Mucosa of rectum (tissue), 2 donors: ENCODE results near the gene CAMTA1.
"Not testable (repeated sequence)": the region's sequence is repeated elsewhere in the genome, so short reads cannot be mapped to it uniquely, and the experiment has no call there.

Experiments
- H3K27ac ChIP-seq, 2 donors: one replicate each; pipeline ENCODE4 v1.7.0; 2013; ENCODE audit warnings: inconsistent platforms in 2 of 2, low read depth in 2 of 2, low read length in 2 of 2
- H3K27me3 ChIP-seq, 2 donors: one replicate each; pipeline ENCODE4 v1.7.0; 2013; ENCODE audit warnings: low read length in 2 of 2; ENCODE audit not compliant: control insufficient read depth in 2 of 2, insufficient read depth in 2 of 2
- H3K36me3 ChIP-seq, 2 donors: one replicate each; pipeline ENCODE4 v1.7.0; 2013; ENCODE audit warnings: low read length in 2 of 2; ENCODE audit not compliant: control insufficient read depth in 2 of 2, insufficient read depth in 2 of 2
- H3K4me1 ChIP-seq, 2 donors: one replicate each; pipeline ENCODE4 v1.7.0; 2013; ENCODE audit warnings: low read length in 2 of 2, mild to moderate bottlenecking in 1 of 2; ENCODE audit not compliant: control insufficient read depth in 2 of 2, insufficient read depth in 2 of 2
- H3K4me3 ChIP-seq, 2 donors: one replicate each; pipeline ENCODE4 v1.7.0; 2013; ENCODE audit warnings: low read length in 2 of 2
- H3K9ac ChIP-seq, 2 donors: one replicate each; pipeline ENCODE4 v1.7.0; 2013; ENCODE audit warnings: low read length in 2 of 2, low read depth in 1 of 2, mild to moderate bottlenecking in 1 of 2
- H3K9me3 ChIP-seq, 2 donors: one replicate each; pipeline ENCODE4 v1.7.0; 2013; ENCODE audit warnings: low read length in 2 of 2; ENCODE audit not compliant: control insufficient read depth in 2 of 2
- donor health status: healthy.
- donor health status: Normal muscosa, but diverticular disease.

The CAMTA1 gene

DNA sequence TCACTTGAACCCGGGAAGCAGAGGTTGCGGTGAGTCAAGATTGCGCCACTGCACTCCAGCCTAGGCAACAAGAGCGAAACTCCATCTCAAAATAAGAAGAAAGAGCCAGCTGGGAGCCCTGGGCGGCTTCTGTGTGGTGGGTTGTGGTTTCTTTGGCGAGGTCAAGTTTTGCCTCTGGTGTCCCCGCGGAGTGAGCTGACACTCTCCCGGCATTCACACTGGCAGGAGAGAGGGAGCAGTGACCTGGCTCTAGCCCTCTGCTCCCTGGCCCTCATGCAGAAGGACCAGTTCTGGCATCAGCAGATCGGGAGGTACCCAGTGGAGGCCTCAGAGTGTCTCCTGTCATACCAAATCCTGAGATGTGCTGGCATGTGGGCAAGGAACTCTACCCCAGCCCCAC, 904.8 kb downstream of the CAMTA1 start:
- Histone ChIP-seq H3K27me3 (no peaks in the 10 kb centered on the region), H3K4me3 (no peak overlapping the region), H3K9me3 (peaks cover 0 to 5% of the 10 kb centered on the region in 2 donors), H3K9ac (no peak overlapping the region), H3K27ac (no peak overlapping the region), H3K4me1 (no peaks in the 10 kb centered on the region), H3K36me3 (no peaks in the 10 kb centered on the region)

DNA sequence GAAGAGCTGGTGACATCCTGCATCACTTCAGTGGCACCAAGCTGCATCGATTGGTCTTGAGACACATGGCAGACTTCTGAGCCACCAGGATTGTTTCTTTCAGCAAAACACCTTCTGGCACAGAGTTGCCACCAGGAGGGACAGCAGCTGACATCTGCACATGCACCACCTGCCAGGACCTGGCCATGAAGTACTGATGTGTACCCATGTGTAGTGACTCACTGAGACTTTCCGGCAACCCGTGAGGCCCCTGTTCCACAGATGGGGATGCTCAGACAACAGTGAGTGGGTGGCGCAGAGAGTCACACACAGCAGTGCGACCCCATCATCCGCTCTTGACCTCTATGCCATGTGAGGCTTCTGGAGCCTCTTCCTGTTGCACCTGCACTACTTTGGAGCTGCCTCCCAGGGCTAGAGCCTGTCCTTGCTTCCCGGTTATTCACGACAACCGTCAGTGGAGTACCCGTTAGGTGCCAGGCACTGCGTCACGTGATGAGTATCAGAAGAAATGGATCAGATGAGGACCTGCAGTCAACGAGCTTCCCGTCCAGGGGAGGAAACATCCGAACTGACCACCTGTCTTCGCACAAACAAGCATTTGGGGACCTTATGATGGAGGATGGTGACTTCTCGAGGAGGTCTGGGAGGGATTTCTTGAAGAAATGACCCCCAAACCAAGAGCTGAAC, 905.4 kb downstream of the CAMTA1 start:
- H3K4me1 ChIP-seq = no peaks in the 10 kb centered on the region
- peaks cover 0 to 5% of the 10 kb centered on the region in 2 donors for H3K9me3 ChIP-seq
- no peak overlapping the region for H3K9ac ChIP-seq
- no peak overlapping the region for H3K27ac ChIP-seq
- no peak overlapping the region for H3K4me3 ChIP-seq
- H3K36me3 ChIP-seq = no peaks in the 10 kb centered on the region
- H3K27me3 ChIP-seq = no peaks in the 10 kb centered on the region

DNA sequence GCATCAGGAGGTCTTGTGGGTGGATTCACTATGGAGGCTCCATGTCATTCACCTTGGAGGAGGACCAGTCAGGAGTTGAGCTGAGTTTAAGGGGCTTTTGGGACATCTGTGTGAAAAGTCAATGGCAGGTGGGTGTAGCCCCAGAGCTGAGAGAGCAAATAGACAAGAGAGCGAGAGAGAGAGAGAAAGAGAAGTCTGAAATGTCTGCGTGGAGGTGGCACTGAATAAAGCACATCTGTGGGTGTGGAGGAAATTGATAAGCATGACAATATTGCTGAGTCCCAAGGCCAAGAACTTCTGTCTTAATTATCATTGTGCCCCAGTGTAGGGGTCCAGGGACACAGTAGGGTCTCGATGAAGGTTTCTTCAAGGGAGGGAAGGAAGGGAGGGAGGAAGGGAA, 906.3 kb downstream of the CAMTA1 start:
- Histone ChIP-seq H3K36me3 (no peaks in the 10 kb centered on the region), H3K27ac (no peak overlapping the region), H3K27me3 (no peaks in the 10 kb centered on the region), H3K9ac (no peak overlapping the region), H3K4me1 (no peaks in the 10 kb centered on the region), H3K9me3 (peaks cover 0 to 5% of the 10 kb centered on the region in 2 donors), H3K4me3 (no peak overlapping the region)

DNA sequence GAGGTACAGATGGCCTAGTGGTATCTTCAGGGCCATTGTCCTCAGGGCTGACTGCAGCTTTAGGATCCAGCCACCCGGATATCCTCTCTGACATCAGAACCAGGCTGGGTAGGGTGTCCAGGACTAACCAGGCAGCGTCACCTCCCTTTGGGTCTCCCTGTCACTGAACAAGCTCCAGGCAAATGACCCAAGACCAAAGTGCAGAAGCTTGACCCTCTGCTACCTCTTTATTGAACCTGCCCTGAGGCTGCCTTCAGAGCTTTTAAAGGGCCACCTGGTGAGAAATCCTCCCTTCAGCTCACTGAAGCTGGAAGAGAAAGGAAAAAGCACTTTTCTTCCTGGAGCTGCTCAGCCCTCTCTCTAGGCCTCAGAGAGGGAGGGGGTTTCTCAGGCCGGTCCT, 906.8 kb downstream of the CAMTA1 start:
- no peaks in the 10 kb centered on the region for H3K36me3 ChIP-seq
- H3K27ac ChIP-seq = no peak overlapping the region
- peaks cover 0 to 5% of the 10 kb centered on the region in 2 donors for H3K9me3 ChIP-seq
- H3K27me3 ChIP-seq = no peaks in the 10 kb centered on the region
- H3K4me1 ChIP-seq = no peaks in the 10 kb centered on the region
- H3K9ac ChIP-seq = no peak overlapping the region
- no peak overlapping the region for H3K4me3 ChIP-seq

DNA sequence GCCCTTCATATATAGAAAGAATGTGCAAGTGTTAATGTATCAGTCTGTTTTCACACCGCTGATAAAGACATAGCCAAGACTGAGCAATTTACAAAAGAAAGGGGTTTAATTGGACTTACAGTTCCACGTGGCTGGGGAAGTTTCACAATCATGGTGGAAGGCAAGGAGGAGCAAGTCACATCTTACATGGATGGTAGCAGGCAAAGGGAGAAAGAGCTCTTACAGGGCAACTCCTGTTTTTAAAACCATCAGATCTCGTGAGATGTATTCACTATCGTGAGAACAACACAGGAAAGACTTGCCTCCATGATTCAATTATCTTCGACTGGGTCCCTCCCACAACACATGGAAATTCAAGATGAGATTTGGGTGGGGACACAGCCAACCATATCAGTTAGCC, 907.8 kb downstream of the CAMTA1 start:
- not testable (repeated sequence) for H3K36me3 ChIP-seq, H3K9ac ChIP-seq, H3K27me3 ChIP-seq, H3K4me1 ChIP-seq, H3K9me3 ChIP-seq, H3K4me3 ChIP-seq, H3K27ac ChIP-seq

DNA sequence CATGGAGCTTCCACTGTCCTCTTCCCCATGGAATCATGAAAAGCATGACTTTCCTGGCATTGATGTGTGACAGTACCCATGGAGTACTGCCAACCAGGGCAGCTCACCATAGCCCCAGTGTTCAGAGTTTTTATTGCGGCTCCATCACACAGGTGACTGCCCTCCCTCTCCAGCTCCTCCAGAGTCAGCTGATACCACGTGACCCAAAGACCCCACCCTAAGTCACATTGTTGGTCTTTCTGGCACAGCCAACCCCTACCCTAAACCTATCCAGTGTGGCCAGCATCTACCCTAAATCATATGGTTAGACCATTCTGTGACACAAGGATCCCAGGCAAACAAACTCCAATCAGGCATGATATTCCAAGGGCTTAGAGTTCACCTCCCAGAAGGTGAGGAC, 908.4 kb downstream of the CAMTA1 start:
- Histone ChIP-seq H3K4me1 (no peaks in the 10 kb centered on the region), H3K9ac (no peak overlapping the region), H3K9me3 (peaks cover 0 to 5% of the 10 kb centered on the region in 2 donors), H3K27me3 (no peaks in the 10 kb centered on the region), H3K36me3 (no peaks in the 10 kb centered on the region), H3K4me3 (no peak overlapping the region), H3K27ac (no peak overlapping the region)

DNA sequence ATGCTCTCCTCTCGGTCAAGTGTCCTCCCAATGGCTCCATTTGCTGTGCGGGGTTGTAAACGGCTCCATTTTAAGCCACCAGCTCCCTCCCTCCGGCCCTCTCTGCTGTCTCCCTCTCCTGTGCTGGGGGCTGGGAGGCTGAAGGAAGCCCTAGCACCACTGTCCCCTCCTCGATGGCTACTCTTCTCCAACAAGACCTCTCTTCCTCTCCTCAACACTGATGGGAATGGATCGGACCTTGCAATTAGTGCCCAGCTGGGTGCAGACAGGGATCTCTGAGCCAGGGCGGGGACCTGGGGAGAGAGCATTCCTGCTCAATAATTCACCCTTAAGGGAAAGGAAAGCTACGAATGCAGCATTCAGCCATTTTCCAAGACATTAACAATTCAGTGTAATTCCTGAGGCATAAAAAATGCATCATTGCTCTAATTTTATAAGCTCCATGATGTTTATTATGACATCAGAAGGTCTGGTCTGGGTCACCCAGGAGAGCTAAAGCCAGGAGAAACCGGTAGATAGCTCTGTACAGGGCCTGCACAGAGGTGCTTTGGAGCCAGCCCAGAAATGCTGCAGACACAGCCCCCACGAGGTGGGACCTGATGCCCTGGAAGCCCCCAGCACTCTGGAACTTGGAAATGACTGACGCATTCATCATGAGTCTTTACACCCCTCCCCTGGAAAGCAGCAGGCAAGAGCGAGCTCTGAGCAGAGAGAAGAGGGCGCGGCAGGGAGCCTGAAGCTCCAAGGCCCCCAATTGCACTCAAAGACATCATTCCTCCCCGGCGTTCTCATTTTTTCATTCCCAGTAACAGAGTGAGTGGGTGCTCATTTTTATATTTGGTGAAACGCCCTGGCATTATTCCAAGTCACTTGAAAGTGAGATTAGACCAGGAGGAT, 909.6 kb downstream of the CAMTA1 start:
- Histone ChIP-seq H3K4me3 (no peak overlapping the region), H3K27me3 (no peaks in the 10 kb centered on the region), H3K9me3 (peaks cover 0 to 5% of the 10 kb centered on the region in 2 donors), H3K27ac (no peak overlapping the region), H3K9ac (no peak overlapping the region), H3K36me3 (no peaks in the 10 kb centered on the region), H3K4me1 (no peaks in the 10 kb centered on the region)

DNA sequence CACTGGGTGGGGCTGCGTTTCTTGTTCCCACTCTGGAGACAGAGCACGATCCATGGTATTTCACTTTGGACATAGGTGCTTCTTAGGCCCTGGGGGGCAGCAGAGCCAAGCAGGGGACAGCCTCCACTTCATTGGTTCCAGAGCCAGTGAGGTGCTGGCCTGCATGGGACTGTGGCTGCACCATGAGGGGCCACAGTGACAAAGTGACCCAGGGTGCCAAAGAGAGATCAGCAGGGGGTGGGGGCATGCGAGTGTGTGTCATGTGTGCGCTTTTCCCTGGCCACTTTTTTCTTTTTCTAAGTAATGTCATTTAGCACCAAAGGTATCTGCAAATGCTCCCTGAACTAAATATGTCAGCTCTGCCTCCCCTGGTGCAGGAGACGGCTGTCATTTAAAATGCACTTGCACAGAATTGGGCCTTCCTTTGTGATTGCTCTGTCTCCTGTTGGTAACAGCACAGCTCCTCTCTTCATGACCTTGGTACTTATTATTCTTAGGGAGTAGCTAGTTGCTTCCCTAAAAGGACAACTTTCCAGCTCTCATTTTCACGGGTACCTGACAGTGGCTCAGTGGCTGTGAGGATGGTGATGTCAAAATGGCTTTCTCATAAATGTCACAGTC, 910.4 kb downstream of the CAMTA1 start:
- no peak overlapping the region for H3K4me3 ChIP-seq
- H3K27me3 ChIP-seq = no peaks in the 10 kb centered on the region
- peaks cover 0 to 5% of the 10 kb centered on the region in 2 donors for H3K9me3 ChIP-seq
- H3K9ac ChIP-seq = no peak overlapping the region
- H3K36me3 ChIP-seq = no peaks in the 10 kb centered on the region
- H3K4me1 ChIP-seq = no peaks in the 10 kb centered on the region
- H3K27ac ChIP-seq = no peak overlapping the region

DNA sequence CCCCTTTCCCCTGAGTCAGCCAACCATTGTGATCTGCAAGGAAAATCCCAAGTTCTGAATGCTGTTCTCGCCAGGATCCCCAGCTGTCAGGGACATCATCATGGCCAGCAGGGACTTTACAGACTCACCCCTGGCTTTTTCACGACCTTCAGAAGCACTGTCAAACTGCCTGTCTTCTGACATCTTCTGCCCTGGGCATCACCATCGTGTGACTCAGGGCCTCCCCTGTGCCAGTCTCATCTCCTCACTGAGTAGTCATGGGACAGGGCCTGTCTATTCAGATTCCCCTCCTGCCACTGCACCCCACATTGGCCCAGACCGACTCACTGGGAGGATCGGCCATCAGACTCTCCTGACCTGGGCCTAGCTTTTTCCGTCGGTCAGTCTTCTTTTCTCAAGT, 913.4 kb downstream of the CAMTA1 start:
- H3K27ac ChIP-seq = no peak overlapping the region
- no peak overlapping the region for H3K4me3 ChIP-seq
- H3K27me3 ChIP-seq = peaks cover 3 to 9% of the 10 kb centered on the region in 2 donors
- H3K36me3 ChIP-seq = no peaks in the 10 kb centered on the region
- peaks cover 0 to 3% of the 10 kb centered on the region in 2 donors for H3K9me3 ChIP-seq
- H3K4me1 ChIP-seq = no peaks in the 10 kb centered on the region
- H3K9ac ChIP-seq = no peak overlapping the region

DNA sequence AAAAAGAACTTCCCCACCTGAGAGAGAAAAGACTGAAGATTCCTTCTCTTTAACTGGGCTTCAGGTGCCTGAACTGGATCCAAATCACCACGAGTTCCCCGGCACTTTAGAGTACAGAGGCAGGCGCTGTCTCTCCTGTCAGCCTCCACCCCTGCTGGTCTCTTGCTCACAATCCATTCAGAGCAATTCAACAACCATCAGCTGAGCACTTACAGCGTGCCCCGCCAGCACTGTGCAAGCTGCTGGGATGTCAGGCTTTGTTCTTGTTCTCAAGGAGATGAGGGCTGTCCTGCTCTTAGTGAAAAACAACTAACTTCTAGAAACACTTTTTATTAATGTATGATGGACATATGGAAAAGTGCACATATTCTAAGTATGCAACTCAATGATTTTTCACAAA, 917.1 kb downstream of the CAMTA1 start:
- Histone ChIP-seq H3K27me3 (peaks cover 3 to 9% of the 10 kb centered on the region in 2 donors), H3K9me3 (no peaks in the 10 kb centered on the region), H3K36me3 (no peaks in the 10 kb centered on the region), H3K9ac (no peak overlapping the region), H3K4me1 (peaks cover 0 to 6% of the 10 kb centered on the region in 2 donors), H3K4me3 (no peak overlapping the region), H3K27ac (no peak overlapping the region)
